ENCODE results near the gene MRTFB. TPM values are rescaled to one million over a fixed set of nuclear protein-coding genes. Genes with fewer than 3 reads are reported as not detected.
A peak's percentile ranks its signal among the peaks of the same experiment; 100 is the strongest.

The MRTFB gene
- total RNA-seq, 6 experiments from 2014 or later = 15.7 to 23.9 (median 18.6) TPM

DNA sequence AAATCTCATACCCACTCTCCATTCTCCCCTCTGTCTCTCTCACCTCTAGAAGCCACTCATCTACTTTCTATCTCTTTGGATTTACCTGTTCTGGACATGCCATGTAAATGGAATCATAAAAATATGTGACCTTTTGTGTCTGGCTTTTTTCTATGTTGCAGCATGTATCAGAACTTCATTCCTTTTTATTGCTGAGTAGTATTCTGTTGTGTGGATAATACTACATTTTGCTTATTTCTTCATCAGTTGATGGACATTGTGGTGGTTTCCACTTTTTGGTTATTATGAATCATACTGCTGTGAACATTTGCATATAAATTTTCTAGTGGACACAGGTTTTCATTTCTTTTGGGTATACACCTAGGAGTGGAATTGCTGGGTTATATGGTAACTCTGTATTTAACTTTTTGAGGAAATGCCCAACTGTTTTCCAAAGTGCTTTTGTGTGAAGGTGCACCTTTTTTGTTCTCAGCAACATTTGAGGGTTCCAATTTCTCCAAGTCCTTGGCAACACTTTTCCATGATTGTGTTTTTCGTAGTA, 18.2 kb downstream of the MRTFB start:
- peaks cover 0 to 26% (median 0%) of the 10 kb centered on the region in 4 donors for H3K4me1 ChIP-seq

DNA sequence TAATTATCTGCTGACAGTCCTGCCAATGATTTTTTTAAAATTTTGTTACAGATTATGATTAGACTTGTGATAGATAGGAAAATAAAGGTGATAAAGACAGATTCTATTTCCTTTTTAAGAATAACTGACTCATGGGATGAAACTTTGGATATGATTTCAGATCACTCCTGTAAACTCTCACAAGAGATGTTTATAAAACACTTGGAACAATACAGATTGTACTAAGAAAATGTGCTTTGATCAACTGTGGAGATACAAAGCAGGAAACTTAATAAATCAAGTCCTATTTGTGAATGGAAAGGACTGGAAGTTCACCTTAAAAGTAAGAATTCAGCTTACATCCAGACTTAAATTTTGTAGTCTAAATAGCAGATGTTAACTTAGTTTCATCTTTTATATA, 21.4 kb downstream of the MRTFB start:
- no peak for DNase-seq
- H3K4me1 ChIP-seq = peaks cover 0 to 25% (median 0%) of the 10 kb centered on the region in 4 donors
- no peak for TF ChIP-seq POLR2A (IDR thresholded peaks at IDR 0.05)
- TF ChIP-seq, protein P1, sequence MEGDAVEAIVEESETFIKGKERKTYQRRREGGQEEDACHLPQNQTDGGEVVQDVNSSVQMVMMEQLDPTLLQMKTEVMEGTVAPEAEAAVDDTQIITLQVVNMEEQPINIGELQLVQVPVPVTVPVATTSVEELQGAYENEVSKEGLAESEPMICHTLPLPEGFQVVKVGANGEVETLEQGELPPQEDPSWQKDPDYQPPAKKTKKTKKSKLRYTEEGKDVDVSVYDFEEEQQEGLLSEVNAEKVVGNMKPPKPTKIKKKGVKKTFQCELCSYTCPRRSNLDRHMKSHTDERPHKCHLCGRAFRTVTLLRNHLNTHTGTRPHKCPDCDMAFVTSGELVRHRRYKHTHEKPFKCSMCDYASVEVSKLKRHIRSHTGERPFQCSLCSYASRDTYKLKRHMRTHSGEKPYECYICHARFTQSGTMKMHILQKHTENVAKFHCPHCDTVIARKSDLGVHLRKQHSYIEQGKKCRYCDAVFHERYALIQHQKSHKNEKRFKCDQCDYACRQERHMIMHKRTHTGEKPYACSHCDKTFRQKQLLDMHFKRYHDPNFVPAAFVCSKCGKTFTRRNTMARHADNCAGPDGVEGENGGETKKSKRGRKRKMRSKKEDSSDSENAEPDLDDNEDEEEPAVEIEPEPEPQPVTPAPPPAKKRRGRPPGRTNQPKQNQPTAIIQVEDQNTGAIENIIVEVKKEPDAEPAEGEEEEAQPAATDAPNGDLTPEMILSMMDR (IDR thresholded peaks at IDR 0.05) = no peak
- intact Hi-C loops (cut with DNase I) = no loop called here
- no peaks in the 10 kb centered on the region for H3K9me3 ChIP-seq
- no peak for ATAC-seq
- no peaks in the 10 kb centered on the region for H3K36me3 ChIP-seq
- H3K27ac ChIP-seq = no peak overlapping the region
- H3K27me3 ChIP-seq = no peaks in the 10 kb centered on the region
- H3K4me3 ChIP-seq = no peak overlapping the region

More for the DNA sequence above, 18.2 kb downstream of the MRTFB start:
- intact Hi-C loops (cut with DNase I) = no loop called here
- Histone ChIP-seq H3K27ac (peak overlapping the region in 2 of 3 donors; percentile 70 to 79), H3K9me3 (no peaks in the 10 kb centered on the region), H3K27me3 (no peaks in the 10 kb centered on the region), H3K36me3 (no peaks in the 10 kb centered on the region), H3K4me3 (peak overlapping the region in 1 of 3 donors; percentile 24)
- DNase-seq (no peak), ATAC-seq (no peak)
- WGBS (ENCODE audit: insufficient coverage, low coverage, low lambda C conversion rate, missing lambda C conversion rate) = 100% methylated on average over 1 of the region's 1 CpG
- TF ChIP-seq POLR2A (IDR thresholded peaks at IDR 0.05) = no peak
- TF ChIP-seq, protein P1 (IDR thresholded peaks at IDR 0.05) = no peak

DNA sequence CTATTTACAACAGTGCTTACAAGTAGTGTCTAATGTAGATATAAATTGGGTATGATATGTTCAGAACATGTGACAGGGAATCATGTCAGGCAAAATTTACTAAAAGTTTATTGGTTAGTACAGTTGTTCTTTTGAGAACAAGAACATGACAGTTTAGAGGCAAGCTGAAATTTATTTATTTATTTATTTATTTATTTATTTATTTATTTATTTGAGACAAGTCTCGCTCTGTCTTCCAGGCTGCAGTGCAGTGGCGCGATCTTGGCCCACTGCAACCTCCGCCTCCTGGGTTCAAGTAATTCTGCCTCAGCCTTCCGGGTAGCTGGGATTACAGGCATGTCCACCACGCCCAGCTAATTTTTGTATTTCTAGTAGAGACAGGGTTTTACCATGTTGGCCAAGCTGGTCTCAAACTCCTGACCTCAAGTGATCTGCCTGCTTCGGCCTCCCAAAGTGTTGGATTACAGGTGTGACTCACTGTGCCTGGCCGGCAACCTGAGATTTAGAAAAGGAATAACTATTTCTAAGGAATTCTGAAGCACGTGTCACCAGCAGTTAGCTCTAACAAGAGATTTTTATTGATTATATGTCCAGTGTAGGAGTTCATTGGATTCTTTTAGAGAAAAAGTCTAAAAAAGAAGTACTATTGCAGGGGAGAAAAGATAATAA, 24.9 kb downstream of the MRTFB start:
- H3K27ac ChIP-seq = no peak overlapping the region
- TF ChIP-seq POLR2A (IDR thresholded peaks at IDR 0.05) = no peak
- TF ChIP-seq, protein P1 (IDR thresholded peaks at IDR 0.05) = no peak
- no peak for ATAC-seq
- no peaks in the 10 kb centered on the region for H3K9me3 ChIP-seq
- peaks cover 0 to 24% (median 4%) of the 10 kb centered on the region in 4 donors for H3K4me1 ChIP-seq
- 87% methylated on average over 9 of the region's 9 CpGs for WGBS (ENCODE audit: insufficient coverage, low coverage, low lambda C conversion rate, missing lambda C conversion rate)
- H3K4me3 ChIP-seq = no peak overlapping the region
- no peaks in the 10 kb centered on the region for H3K36me3 ChIP-seq
- no peaks in the 10 kb centered on the region for H3K27me3 ChIP-seq
- no peak for DNase-seq
- intact Hi-C loops (cut with DNase I) = no loop called here

DNA sequence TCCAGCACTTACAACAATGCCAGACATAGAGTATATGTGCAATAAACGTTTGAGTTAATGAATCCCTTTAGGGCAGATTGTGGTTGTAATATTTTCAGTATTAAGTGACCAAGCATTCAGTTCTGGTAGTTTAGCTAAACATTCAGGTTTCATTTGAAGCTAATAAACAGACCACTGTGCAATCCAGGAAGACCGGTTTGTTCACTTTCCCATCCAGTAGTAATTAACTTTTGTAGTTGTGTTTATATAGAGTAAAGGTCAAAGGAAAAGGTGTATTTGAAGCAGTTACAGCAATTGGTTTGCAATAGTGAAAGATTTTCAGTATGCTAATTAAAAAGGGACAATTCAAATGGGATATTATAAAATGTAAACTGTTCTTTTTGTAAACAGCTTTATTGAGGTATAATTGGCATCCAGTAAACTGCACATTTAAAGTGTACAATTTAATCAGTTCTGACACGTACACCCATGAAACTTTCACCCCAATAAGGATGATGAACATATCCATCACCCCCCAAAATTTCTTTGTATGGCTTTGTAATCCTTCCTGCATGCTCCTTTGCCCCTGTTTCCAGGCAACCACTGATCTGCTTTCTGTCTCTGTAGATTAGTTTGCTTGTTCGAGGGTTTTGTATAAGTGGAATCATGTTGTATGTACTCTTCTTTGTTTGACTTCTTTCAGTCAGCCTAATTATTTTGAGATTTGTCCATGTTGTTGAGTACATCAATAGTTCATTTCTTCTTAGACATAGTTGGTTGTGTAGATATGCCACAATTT, 26.3 kb downstream of the MRTFB start:
- WGBS (ENCODE audit: insufficient coverage, low coverage, low lambda C conversion rate, missing lambda C conversion rate) = 39% methylated on average over 4 of the region's 4 CpGs
- TF ChIP-seq POLR2A (IDR thresholded peaks at IDR 0.05) = no peak
- TF ChIP-seq, protein P1 (IDR thresholded peaks at IDR 0.05) = no peak
- ATAC-seq (peak; percentile 52 to 77 (median 70)), DNase-seq (no peak)
- Histone ChIP-seq H3K4me3 (no peak overlapping the region), H3K27me3 (no peaks in the 10 kb centered on the region), H3K9me3 (no peaks in the 10 kb centered on the region), H3K27ac (peak overlapping the region in 2 of 3 donors; percentile 3 to 9), H3K36me3 (no peaks in the 10 kb centered on the region), H3K4me1 (peaks cover 0 to 34% (median 8%) of the 10 kb centered on the region in 4 donors)
- intact Hi-C loops (cut with DNase I) = no loop called here
